Heart left ventricle (tissue), 13 donors: Measurements from ENCODE around the gene ROBO1.

Source experiments
- CTCF ChIP-seq, 12 donors: fragments of 200-600 bp; sonication (generic) in 4 of 12; IDR thresholded peaks; one replicate each; pipeline versions ENCODE4 v1.5.0 to v1.8.0; 2018 to 2022; ENCODE audit warnings: antibody characterized with exemption in 12 of 12, mild to moderate bottlenecking in 5 of 12
- POLR2A ChIP-seq, 2 donors: fragments of 450-650 bp; IDR thresholded peaks; one replicate each; pipeline ENCODE4 v1.6.1; 2017; ENCODE audit warnings: antibody characterized with exemption in 2 of 2, mild to moderate bottlenecking in 2 of 2, moderate library complexity in 2 of 2
- donor health status: ischemic (EF 13 %, LVEDD 7.1; RV severe dilation, severe dysfunction).
- donor health status: DM: no; HTN: yes; CAD: no.
- donor health status: DM: no; HTN: no; CAD: no.
- donor health status: ischemic (EF 25% LVEDD 6.9; RV normal size, moderate dysfunction).
- donor health status: ischemic (EF 25% LVEDD 5.7; RV mildly dilated, moderate dysfunction).
- donor health status: ischemic (EF 35%, LVEDD 5.7; RV mildly dilated, moderate dysfunction).
- donor health status: nonischemic (EF 11% LVEDD 7.7; RV severe dilation, severe dysfunction).
- donor health status: DM: yes; HTN: yes; CAD: no.
- donor health status: PGD.
- donor health status: ischemic (EF 29% LVEDD 5.4; RV normal size, mild dysfunction).
- donor health status: nonischemic (EF 23%, LVEDD 6.1; RV moderate dilation, normal function).

GRCh38 chr3:78895528-78895927 is 872.3 kb downstream of the ROBO1 start:
- TF ChIP-seq CTCF (IDR thresholded peaks at IDR 0.05) = no peak
- no peak for TF ChIP-seq POLR2A (IDR thresholded peaks at IDR 0.05)
